HG03571 (cell line): ENCODE results near the gene SLC25A45.

Experiments
- ATAC-seq: cut with Tn5 transposase; IDR thresholded peaks from one replicate; pipeline ENCODE4 v1.9.1; 2021; ENCODE audit not compliant: unreplicated experiment

SLC25A45 gene

DNA sequence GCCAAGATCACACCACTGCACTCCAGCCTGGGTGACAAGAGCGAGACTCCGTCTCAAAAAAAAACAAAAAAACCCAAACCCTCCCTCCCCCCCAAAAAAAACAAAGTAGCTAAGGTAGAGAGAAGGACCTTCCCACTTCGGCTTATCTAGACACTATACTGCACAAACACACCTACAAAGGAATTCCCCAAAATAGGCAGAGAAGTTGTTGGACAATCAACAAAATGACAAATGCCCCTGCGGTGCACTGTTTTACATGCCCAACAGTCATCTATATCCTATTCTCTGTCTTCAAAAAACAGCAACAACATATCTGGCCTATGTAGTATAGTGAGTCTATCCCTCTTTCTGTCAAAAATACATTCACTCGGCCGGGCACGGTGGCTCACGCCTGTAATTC, 55.4 kb downstream of the SLC25A45 start:
- no peak for ATAC-seq

DNA sequence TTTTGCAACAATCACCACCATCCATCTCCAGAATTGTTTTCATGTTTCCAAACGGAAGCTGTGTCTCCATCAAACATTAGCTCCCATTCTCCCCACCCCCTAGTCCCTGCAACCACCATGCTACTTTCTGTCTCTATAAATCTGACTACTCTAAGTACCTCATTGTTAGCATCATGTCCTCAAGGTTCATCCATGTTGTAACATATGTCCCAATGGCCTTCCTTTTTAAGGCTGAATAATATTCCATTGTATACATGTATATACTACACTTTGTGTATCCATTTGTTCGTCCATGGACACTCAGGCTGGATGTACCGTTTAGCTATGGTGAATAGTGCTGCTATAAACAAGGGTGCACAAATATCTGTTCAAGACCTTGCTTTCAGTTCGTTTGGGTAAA, 57.0 kb downstream of the SLC25A45 start:
- ATAC-seq: no peak
